Raji (cell line): Measurements from ENCODE around the gene HLA-DPA1.
A peak's percentile ranks its signal among the peaks of the same experiment; 100 is the strongest.

Experiments
- POLR2A ChIP-seq: IDR thresholded peaks from 2 replicates; pipeline ENCODE4 v1.6.1; 2011; ENCODE audit warnings: low read depth, low read length, control low read depth; ENCODE audit not compliant: insufficient read depth

HLA-DPA1 gene

DNA sequence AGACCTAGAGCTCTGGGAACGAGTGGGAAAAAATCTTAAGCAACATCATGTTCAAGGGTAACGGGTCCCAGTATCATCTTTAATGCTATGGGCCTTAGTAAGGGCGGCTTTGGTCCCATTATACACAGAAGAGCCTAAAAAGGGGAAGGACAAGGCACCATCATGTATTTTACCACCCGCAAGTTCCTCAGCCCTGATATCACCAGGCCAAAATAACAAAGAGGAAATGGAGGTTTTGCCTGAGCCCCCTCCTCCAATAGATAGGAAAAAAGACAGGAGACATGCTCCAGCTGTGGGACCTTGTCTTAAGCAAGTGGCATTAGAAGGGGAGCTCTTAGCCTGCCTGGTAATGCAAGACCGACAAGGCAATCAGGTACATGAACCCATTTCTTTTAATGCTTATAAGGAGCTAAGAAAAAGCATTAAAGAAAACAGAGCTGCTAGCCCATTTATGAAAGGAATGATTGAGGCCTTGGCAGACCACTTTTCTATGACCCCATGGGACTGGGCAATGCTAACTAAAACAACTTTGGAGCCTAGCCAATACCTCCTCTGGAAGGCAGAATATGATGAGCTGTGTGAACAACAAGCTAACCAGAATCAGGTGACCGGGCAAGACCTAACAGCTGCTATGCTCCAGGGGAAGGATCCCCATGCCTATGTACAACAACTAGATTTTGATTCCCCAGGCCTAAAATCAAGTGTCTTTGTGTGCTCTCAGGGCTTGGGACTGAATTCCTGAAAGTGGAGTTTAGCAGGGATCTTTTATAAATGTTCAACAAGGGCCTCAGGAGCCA lies 23.2 kb downstream of the HLA-DPA1 start:
- TF ChIP-seq POLR2A, result no peak

DNA sequence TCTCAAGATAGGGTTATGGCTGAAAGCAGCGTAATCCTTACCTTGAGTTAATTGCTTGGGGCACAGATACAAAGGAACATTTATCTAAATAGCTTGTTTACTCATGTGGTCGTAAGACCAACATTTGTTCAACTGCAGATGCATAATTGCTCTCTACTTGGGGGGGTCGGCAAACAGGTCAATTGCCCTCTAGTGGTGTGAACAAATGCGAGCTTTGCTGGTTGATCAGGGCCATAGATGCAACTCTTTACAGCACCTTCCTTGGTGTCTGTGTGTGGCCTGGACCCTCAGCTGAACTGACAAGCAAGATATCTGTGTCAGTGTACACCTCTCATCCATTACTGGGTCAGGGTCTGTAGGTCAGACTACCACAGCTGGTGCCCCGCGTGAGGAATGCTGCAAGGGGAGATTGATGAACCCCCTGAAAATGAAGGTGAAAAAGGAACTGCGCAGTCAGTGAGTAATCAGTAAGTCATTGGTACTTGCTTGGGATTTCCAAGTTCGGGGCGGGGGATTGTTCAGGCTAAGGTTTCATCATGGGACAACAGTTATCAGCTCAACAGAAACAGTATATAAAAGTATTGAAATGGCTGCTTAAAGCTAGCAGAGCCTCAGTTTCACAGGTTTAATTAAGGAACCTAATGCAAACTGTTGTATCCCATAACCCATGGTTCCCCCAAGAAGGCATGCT lies 24.0 kb downstream of the HLA-DPA1 start:
- TF ChIP-seq POLR2A, result no peak

DNA sequence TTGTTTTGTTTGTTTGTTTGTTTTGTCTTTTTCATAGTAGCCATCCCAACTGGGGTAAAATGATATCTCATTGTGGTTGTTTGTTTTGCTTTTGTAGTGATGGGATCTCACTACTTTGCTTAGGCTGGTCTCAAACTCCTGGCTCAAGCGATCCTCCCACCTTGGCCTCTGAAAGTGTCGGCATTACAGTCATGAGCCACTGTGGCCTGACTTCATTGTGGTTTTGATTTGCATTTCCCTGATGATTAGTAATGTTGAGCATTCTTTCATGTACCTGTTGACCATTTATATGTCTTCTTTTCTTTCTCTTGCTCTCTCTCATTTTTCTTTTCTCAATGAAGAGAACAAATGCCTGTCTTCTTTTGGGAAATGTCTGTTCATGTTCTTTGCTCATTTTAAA lies 33.3 kb downstream of the HLA-DPA1 start:
- no peak for TF ChIP-seq POLR2A

DNA sequence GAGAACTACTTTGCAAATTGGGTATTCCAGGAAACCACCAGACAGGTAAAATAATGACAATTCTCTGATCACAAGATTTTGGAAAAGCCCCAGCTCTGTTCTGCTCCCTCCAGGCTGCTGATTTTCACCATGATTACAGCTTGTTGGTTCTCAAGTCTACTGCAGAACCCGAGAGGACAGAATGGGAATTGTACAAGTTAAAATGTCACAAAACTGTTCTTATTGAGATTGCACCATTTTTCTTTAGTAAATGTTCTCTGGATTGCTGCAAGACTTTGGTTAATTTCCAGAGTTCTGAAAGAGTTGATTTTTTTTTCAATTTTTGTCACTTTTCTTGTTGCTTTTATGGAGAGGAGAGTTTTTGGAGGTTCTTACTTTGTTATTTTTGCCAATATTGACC lies 36.9 kb downstream of the HLA-DPA1 start:
- no peak for TF ChIP-seq POLR2A

DNA sequence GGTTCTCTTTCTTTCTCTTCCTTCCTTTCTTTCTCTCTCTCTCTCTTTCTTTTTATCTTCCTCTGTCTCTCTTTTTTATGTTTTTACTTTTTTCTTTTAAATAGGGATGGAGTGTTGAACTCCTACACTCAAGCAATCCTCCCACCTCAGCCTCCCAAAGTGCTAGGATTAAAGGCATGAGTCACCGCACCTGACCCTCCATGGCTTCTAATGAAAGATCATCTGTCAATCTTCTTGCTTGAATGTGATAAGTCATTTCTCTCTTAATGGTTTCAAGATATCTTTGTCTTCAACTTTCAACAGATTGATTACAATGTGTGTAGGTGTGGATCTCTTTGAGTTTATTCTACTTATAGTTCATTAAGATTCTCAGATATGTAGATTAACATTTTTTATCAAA lies 38.9 kb downstream of the HLA-DPA1 start:
- no peak for TF ChIP-seq POLR2A

DNA sequence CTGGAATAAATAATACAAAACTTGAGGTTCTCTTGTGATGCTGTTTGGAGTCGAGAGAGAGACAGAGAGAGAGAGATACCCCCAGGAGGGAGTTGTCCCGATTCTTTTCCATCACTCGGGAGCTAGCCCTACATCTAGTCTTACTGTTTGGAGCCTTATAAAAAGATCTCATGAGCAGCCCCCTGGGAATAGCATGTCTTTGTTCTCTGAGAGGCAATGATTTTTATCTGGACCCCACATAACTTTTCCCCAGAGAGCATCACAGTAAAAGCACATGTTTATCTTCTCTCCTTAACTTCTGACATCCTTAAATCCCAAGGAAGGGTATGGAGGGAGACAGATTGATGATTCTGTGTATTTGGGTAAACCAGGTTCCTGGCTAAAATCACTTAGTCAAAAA lies 43.2 kb downstream of the HLA-DPA1 start:
- TF ChIP-seq POLR2A, result no peak

DNA sequence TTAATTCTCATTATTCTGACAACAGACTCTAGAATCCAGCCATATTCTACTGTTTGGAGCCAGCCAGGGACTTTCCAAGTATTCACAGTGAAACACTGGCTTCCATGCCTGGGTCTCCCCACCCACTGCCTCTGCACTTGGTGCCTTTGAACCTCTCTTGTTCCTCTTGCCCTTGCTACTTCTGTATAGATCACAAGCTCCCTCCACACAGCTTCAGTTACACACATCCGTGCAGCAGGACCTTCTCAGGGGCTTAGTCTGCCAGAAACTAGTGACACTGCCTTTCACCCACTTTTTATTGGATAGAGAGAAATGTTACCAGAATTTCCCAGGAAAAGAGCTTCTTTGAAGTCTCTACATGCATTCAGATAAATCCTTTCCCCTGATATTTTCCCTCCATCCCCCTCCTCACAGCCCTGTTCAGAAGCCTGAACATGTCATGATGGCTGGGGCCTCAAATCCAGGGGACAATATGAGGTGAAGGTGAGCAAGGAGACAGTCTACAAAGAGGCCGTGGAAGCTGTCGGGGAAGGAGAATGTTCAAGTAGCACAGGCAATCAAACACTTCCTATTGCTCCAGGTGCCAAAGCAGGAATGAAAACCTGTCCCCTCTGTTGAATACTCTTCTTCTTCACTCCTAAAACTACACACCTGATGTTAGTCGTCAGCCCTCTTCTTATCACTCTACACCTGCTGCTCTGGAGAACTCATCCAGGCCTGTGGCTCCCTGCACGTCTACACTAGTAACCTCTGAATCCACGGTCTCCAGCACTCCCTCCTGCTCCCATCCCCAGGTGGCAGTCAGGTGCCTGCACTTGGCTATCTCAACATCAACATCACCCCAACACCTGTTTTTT lies 43.9 kb downstream of the HLA-DPA1 start:
- peak; percentile 45; the same call in 1 of the 2 replicates for TF ChIP-seq POLR2A

DNA sequence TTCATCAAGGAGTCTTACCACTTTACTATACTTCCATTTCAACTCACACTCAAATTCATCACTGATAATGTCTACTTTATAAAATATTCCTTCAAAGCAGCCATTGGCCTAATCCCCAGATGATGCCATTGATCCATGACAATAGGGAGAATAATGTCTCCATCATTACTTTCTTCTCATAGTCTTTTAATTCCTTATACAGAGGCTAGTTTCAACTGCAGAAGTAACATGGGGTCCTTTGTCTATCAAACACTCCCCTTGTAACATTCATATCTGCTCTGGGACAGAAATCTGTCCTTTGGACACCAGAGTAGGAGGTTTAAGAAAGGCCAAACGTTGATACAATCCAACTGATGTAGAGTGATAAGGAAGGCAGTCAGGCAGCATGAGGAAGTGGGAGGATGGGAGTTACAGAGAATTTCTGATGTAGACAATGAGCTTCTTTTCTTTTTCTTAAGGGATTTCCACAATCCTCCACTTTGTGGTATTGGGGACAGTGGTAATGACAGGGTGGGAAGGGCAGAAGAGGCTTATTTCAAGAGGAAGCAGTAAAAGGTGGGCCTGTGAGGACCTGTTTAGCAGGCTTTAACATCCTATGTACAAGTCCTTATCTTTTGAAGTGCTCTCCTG lies 45.1 kb downstream of the HLA-DPA1 start:
- peak; percentile 5; the same call in 1 of the 2 replicates for TF ChIP-seq POLR2A

DNA sequence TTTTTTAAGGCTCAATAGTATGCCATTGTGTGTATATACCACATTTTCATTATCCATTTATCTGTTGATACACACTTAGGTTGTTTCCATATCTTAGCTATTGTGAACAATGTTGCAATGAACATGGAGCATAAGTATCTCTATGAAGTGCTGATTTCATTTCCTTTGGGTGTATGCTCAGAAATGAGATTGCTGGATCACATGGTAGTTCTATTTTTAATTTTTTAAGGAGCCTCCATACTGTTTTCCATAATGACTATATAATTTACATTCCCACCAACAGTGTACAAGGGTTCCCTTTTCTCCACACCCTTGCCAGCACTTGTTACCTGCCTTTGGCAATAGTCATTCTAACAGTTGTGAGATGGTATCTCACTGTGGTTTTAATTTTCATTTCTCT lies 48.9 kb downstream of the HLA-DPA1 start:
- TF ChIP-seq POLR2A, result no peak

DNA sequence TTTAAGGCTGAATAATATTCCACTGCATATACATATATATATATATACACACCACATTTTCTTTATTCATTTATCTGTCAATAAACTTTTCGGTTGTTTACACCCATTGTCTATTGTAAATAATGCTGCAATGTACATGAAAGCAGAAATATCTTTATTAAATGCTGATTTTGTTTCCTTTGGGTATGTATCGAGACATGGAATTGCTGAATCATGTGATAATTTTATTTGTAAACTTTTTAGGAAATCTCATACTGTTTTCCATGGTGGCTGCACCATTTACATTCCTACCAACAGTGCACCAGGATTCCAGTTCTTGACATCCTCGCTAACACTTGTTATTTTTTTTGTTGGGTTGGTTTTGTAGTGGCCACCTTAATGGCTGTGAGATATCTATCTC lies 49.9 kb downstream of the HLA-DPA1 start:
- TF ChIP-seq POLR2A, result no peak

DNA sequence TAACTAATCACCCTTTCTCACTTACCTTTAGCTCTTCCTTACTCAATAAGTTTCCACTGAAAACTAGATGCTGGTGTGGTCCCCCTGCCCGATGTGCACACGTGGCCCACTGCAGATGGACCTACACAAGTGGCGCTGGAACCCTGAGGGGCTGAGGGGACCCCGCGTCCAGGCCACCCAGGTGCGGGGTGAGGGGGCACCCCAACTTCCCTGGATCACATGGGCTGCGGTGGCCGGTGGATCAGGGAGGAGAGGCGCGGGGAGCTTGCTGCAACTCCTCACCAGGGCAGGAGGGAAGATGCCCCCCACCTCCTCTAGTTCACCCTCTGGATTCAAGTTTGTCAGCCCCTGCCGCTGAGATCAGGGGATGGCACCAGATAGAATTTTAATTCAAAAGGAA lies 51.5 kb downstream of the HLA-DPA1 start:
- TF ChIP-seq POLR2A, result no peak

DNA sequence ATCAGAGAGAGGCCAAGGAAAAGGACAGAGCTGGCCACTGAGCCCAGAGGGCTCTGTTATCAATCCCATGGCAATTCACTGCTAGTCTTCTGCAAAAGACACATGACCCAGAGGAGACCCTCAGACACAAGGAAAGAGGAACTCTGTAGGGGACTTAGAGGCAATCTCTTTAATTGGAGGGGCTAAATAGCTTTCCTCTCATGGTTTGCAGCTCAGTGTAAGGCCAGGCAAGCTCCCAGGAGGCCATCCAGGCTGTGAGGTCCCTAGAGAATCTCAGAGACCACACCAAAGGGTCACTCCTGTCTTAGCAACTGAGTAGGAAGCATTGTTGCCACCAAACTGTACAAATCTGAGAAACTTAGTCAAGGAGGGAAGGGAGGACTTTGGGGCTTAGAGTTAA lies 54.1 kb downstream of the HLA-DPA1 start:
- no peak for TF ChIP-seq POLR2A

DNA sequence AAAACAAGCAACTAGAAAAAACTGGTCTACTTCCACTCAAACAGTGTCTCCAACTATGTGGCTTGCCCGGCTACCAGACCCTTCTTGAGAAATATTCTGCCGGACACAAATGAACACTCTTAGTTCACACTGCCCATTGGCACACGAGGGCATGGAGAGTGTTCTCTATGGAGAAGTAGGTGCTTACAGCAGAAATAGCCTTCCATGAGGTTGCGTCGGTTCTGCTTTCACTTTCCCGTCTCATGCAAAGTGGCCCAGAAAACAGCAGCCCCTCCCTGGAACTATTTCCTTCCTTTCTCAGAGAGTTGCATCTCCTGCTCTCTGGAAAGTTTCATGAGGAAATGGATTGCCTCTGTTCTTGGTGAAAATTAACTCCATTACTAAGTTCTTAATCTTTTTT lies 54.5 kb downstream of the HLA-DPA1 start:
- TF ChIP-seq POLR2A, result peak; percentile 53

DNA sequence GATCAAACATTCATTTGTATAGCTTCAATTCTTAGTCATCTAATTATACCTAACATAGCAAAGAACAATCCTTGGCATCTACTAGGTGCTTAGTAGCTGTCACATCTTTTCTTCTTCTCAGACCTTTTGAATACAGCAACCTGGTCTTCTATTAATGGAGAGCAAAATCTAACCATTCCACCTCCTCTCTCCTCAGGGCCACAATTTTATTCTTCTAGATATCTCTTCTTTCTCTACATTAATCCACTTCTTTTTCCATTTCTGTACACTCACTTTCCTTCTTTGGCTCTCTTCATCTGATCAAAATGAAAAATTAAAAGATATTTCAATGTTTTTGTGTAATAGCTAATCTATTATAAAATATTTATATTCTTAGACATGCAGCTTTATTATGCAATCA lies 55.0 kb downstream of the HLA-DPA1 start:
- no peak for TF ChIP-seq POLR2A

DNA sequence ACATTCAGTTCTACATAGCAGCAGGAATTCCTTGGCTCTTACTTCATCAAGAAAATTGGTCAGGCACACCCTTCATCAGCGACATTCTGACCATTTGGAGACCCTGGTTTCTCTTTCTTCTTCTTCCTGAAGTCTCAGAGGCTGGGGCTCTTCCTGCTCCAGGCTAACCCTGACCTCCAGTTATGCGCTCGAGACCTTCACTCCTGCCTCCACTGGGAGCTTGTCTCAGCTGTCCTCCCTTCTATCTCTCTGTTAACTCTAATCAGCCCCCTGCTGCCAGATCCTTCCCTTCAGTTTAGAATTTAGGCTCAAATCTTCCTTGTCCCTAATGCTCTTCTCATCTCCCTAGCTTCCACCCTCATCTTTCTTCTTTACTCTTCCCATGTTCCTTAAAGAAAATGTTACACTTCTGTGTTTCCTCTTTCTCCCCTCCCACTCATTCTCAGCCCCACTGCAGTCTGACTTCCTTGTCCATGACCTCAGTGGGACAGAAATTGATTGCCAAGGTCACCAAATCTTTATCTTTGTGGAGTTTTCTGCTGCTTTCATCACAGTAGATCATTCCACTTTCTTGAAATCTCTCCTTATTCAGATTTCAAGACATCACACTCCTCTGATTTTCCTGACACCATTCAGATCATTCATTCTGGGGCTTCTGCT lies 55.6 kb downstream of the HLA-DPA1 start:
- no peak for TF ChIP-seq POLR2A
